Motor neuron (in vitro differentiated cells): ENCODE data around the gene STOX2. TPM values are rescaled to one million over a fixed set of nuclear protein-coding genes. Genes with fewer than 3 reads are reported as not detected.
A peak's percentile ranks its signal among the peaks of the same experiment; 100 is the strongest.

Experiments
- ATAC-seq, 8 experiments: fragments of 200-7000 bp; cut with Tn5 transposase; replicated peaks in 6 of 8; 2 replicates each; pipeline ENCODE4 v1.8.0; 2021; ENCODE audit warnings: mild to moderate bottlenecking in 8 of 8, moderate library complexity in 8 of 8
- H3K27ac ChIP-seq, 2 donors: fragments of 250-450 bp; sonication (Bioruptor Pico); 2 replicates each; pipeline ENCODE4 v1.9.0; 2021; ENCODE audit warnings: antibody characterized with exemption in 2 of 2, mild to moderate bottlenecking in 2 of 2, moderate library complexity in 1 of 2
- H3K4me1 ChIP-seq, 2 donors: fragments of 250-450 bp; sonication (Bioruptor Pico); replicated peaks in 1 of 2; 2 replicates each; pipeline ENCODE4 v1.6.1; 2021; ENCODE audit warnings: antibody characterized with exemption in 2 of 2, mild to moderate bottlenecking in 2 of 2, moderate library complexity in 1 of 2
- H3K4me3 ChIP-seq, 5 donors: fragments of 250-450 bp; sonication (Bioruptor Pico); 2 replicates each; pipeline ENCODE4 v1.9.0; 2021; ENCODE audit warnings: antibody characterized with exemption in 5 of 5, mild to moderate bottlenecking in 5 of 5, moderate library complexity in 4 of 5
- WGBS, 10 experiments: fragments of 450-650 bp; shearing (Covaris generic); methylation state at CpG; one replicate each; pipeline ENCODE4 v1.0.0; 2022; 5-methylcytosine and 5-hydroxymethylcytosine counted together
- in situ Hi-C, 9 experiments: fragments of 400-800 bp; cut with MboI; loops; one replicate each; pipeline ENCODE4 v1.15.0; 2021; ENCODE audit warnings: low sequenced_read_pairs in 9 of 9, low pct_unique_long_range_greater_than_20kb in 2 of 9; ENCODE audit not compliant: unreplicated experiment in 9 of 9
- total RNA-seq, 8 experiments: library from RNA; unstranded; fragments of 300-600 nt; gene quantifications; 2 replicates each; pipeline versions ENCODE4 v1.2.3 to v1.2.4, GENCODE V29; 2022

Gene STOX2
- total RNA-seq, 8 experiments from 2014 or later: 0.09 to 31.4 (median 23.7) TPM

DNA sequence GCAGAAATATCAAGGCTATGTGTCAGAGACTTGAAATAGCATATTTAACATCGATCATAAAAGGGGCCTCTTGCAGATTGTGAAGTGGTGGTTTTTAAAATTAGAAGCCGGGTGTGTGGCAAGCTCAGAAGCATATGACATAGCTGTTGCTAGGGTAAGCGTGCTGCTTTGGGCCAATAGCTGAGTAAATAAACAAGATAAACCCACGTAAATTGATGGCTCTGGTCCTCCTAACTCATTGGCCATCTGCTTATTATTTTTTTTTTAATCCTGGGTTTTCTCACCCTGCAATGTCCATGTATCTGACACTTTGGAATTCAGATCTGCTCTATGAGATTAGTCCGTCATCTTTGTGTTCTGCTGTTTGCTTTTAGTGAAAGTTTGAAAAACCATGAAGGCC lies 32.6 kb upstream of the STOX2 start:
- WGBS, 10 experiments: 0 to 100% (median 81%) methylated on average over 3 to 5 of the region's 5 CpGs; no CpG with 5 or more reads in 1 of the 10 experiments
- peak in 3 of 8 experiments; percentile 82 to 87 (median 84) for ATAC-seq
- in situ Hi-C loops: no loop called here

DNA sequence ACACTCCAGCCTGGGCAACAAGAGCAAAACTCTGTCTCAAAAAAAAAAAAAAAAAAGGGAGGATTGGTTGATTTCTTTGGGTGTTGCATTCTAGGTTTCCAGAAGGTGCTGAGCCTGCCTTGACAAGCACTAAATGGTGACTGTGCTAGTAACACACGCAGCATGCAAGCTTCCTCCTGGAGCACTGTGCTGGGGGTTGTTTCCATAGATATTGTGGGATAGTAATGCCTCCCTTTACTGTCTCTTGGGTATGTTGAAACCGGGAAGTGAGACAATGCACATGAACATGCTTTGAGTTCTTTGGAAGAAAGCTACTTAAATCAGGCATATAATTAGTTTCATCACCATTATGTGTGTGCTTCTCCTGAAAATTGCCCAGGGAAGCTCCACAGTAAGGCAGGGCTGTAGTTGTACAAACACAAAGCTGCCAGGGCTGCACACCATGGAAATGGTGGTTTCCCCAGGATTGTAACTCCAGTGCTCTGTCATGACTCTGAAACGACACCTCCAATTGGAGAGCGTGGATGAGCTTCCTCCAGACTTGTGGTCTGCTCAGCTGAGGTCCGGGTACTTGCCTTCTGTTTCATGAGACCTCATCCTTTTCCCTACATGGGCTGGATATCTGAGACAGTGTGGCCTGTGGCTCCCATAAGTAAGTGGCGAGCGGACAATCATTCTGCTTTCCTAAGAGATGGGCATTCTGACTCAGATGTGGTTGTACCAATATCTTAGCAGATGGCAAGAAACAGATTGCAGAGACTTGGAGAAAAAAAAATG lies 31.5 kb upstream of the STOX2 start:
- peaks cover 0 to 5% of the 10 kb centered on the region in 2 donors for H3K4me1 ChIP-seq
- in situ Hi-C loops: no loop called here
- H3K27ac ChIP-seq: no peak overlapping the region
- H3K4me3 ChIP-seq: no peak overlapping the region
- 25 to 100% (median 89%) methylated on average over 1 to 7 of the region's 7 CpGs; no CpG with 5 or more reads in 3 of the 10 experiments for WGBS, 10 experiments
- peak in 5 of 8 experiments; percentile 49 to 77 (median 73) for ATAC-seq

More for the DNA sequence above, 32.6 kb upstream of the STOX2 start:
- Histone ChIP-seq H3K4me3 (no peak overlapping the region), H3K27ac (no peak overlapping the region), H3K4me1 (peaks cover 0 to 5% of the 10 kb centered on the region in 2 donors)

DNA sequence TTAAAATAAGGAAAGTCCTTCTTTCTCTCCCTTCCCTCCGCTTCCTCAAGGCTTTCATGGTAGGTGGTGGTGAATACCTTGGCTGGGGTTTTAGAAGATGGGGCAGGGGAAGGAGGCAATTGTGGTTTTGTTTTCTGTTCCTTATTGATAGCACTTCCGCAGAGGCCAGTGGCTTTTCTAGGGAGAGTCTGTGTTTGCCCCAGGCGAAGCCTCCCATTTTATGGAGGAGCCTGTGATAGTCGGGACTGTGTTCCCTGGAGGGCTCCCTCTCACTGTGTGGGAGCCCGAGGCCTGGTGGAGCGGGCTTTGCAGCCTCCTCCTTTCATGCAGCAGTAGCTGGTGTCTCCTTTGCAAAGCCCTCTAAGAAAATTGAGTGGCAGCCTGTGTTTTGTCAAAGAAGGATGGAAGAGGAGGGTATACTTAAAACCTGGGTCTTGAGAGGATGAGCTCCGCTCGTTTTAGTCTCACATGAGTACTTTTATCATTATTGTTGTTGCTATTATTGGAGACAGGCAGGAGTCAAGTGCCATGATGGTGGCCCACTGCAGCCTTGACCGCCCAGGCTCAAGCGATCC lies 29.8 kb upstream of the STOX2 start:
- Histone ChIP-seq H3K4me1 (peaks cover 2 to 5% of the 10 kb centered on the region in 2 donors), H3K27ac (no peak overlapping the region), H3K4me3 (no peak overlapping the region)
- in situ Hi-C loops: no loop called here
- ATAC-seq: no peak
- WGBS, 10 experiments: 65 to 100% (median 85%) methylated on average over 1 to 7 of the region's 10 CpGs; no CpG with 5 or more reads in 4 of the 10 experiments

DNA sequence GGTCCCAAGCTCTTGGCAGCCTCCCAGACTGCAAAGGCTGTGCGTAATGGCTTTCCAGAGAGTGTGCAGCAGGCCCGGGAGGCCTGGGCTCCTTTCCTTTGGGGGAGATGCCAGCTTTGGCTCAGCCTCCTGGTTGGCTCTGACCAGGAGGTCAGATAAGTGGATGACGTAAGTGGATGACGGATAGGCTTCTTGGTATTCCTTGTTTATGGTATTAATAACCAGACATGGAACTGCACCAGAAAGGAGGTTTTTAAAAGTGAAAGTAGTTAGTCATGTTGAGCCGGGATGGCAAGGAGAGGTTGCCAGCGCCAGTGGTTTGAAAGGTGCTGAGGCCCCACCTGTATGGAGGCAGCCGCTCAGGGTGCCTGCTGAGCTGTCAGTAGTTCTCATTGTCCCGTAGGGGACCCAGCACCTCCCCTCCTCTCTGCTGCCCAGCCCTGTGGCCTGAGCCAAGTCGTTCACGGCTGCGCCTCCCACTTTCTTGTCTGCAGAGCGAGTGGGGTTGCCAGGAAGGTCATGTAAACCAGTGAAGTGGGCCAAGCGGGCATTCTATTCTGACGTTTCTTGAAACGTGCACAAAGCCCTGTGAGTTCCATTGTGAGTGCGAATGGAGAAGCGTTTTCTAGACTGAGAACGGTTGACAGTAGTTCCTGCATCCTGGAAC lies 28.7 kb upstream of the STOX2 start:
- in situ Hi-C loops: no loop called here
- no peak overlapping the region for H3K4me3 ChIP-seq
- peak in 6 of 8 experiments; percentile 46 to 74 (median 67) for ATAC-seq
- WGBS, 10 experiments: 12 to 96% (median 75%) methylated on average over 1 to 13 of the region's 18 CpGs; no CpG with 5 or more reads in 2 of the 10 experiments
- H3K4me1 ChIP-seq: peaks cover 2 to 5% of the 10 kb centered on the region in 2 donors
- H3K27ac ChIP-seq: no peak overlapping the region

DNA sequence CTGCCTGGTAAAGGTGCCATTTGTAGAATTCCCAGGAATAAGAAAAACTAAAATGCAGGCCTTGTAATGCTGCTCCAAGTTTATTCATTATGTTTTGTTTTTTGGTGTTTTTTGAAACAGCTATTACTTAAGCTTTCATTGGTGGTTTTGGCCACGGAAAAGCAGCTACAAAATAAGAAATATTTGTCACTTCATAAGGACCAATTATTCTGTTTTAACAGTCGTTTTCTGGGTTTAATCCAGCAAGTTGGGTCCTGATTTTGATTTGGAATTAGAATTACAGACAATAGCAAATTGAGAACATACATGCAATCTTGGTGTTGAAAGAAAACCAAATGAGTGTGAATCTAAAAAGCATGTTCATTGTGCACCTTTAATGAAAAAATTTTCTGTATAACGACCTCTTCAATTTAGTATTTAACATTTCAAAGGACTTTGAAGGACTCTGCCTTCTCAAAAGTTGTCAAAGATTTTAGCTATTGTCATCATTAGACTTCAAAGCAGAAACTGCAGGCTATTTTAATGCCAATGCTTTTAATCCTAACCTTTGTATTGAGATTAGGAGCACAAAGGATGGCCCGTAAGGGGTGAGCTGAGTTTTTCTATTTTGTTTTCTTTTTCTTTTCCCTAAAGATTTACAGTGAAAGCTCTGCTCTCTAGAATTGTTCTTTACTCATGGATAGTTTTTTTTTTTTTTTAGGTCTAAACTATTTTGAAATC lies 26.7 kb upstream of the STOX2 start:
- in situ Hi-C loops: no loop called here
- 0 to 78% (median 48%) methylated on average over 2 to 4 of the region's 4 CpGs; no CpG with 5 or more reads in 1 of the 10 experiments for WGBS, 10 experiments
- H3K27ac ChIP-seq: no peak overlapping the region
- H3K4me3 ChIP-seq: no peak overlapping the region
- ATAC-seq: no peak
- H3K4me1 ChIP-seq: peaks cover 2 to 5% of the 10 kb centered on the region in 2 donors

DNA sequence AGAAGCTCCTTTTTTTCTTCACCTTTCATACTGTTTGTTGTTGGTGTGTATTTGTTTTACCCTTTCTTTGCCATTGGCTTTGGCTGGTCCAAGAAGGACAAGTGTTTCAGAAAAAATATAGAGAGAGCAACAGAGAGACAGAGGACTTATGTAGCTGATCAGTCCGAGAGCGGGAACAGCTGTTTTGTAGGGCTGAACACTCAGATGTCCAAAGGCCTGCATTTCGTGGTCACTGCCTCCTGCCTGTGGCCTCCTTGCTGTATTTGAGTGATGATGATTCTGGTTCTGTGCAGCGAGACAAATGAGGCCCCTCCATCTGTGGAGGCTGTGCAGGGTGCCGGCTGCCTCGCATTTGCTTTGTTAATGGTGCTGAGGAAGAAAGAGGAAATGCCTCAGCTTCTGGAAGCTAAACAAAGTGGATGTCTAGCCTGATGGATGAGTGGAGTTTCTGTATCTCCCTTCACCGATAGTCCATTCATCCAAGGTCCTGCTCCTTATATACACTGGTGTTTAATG lies 19.8 kb upstream of the STOX2 start:
- Histone ChIP-seq H3K4me1 (peaks cover 0 to 12% of the 10 kb centered on the region in 2 donors), H3K27ac (no peak overlapping the region), H3K4me3 (no peak overlapping the region)
- in situ Hi-C loops: no loop called here
- 6 to 80% (median 38%) methylated on average over 1 to 7 of the region's 7 CpGs; no CpG with 5 or more reads in 2 of the 10 experiments for WGBS, 10 experiments
- peak in 5 of 8 experiments; percentile 45 to 81 (median 67) for ATAC-seq

DNA sequence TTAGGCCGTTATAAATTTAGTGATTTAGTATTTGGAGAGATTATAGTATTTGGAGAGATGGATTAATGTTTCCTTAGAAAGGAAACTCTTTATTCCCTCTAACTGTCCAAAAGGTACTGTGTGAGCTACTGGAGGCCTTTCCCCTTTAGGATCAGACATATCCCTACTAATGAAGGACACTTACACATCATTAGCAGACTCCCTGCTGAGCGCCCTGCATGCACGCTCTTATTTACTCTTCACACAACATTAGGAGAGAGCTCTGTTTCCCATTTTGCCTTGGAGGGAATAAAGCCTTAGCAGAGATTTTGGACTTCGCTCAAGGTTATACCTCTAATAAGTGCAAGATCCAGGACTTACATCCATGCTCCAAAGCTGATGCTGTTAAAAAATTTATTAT lies 17.8 kb upstream of the STOX2 start:
- in situ Hi-C loops: no loop called here
- Histone ChIP-seq H3K4me1 (peaks cover 0 to 12% of the 10 kb centered on the region in 2 donors), H3K27ac (no peak overlapping the region), H3K4me3 (no peak overlapping the region)
- no peak for ATAC-seq
- WGBS, 10 experiments: 29 to 100% (median 57%) methylated on average over 1 to 4 of the region's 4 CpGs; no CpG with 5 or more reads in 2 of the 10 experiments

DNA sequence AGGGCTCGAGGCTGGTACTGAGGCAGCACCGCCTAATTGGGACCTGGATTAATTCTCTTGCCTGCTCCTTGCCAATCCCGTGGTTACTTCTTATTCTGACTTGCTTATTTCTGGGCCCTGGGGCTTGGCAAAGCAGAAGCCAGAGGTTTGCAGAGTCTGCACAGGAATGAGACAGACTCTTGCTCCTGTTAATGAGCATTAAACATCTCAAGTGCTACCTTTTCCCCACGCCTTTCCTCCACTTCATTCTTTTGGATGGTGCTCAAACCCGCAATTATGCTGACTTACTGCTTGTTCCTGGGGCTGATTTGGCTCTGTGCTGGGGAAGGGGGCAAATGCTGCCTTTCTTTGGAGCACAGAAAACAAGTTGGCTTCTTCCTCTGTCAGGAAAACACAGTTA lies 16.5 kb upstream of the STOX2 start:
- in situ Hi-C loops: no loop called here
- H3K4me1 ChIP-seq: peaks cover 0 to 12% of the 10 kb centered on the region in 2 donors
- no peak overlapping the region for H3K27ac ChIP-seq
- 0 to 100% (median 79%) methylated on average over 1 to 4 of the region's 5 CpGs; no CpG with 5 or more reads in 1 of the 10 experiments for WGBS, 10 experiments
- H3K4me3 ChIP-seq: no peak overlapping the region
- no peak for ATAC-seq

DNA sequence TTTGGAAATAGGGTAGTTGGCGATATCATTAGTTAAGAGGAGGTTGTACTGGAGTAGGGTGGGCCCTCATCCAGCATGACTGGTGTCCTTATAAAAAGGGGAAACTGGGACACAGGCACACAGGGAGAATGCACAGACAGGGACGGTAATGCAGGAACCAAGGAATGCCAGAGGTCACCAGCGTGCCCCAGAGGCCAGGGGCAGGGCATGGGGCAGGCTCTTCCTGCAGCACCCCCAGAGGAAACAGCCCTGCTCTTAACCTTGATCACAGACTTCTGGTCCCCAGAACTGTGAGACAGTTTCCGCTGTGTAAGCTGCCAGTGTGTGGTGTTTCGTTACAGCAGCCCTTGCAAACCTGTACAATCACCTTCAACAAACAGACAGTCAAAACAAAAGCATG lies 15.9 kb upstream of the STOX2 start:
- ATAC-seq: no peak
- Histone ChIP-seq H3K4me3 (no peak overlapping the region), H3K4me1 (peaks cover 0 to 12% of the 10 kb centered on the region in 2 donors), H3K27ac (no peak overlapping the region)
- in situ Hi-C loops: no loop called here
- WGBS, 10 experiments: 20 to 93% (median 91%) methylated on average over 1 to 3 of the region's 5 CpGs; no CpG with 5 or more reads in 6 of the 10 experiments

DNA sequence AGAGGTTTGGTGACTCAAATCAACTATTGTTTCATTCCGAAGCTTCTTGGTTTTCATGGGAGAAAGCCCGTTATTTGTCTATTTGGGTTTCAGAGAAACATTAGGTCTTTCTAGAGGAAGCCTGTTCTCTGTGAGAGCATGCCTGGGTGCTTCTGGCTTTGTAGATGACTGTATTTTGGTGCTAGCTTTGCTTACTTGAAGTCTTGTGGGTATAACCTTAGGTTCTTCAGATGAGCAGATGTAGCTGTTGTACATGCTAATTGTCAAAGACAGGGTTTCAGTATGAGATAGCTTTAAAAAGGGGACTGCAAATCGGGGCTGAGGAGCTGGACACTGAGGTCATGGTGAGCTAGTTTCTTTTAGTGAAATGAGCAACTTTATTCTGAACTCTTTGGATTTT lies 7.9 kb upstream of the STOX2 start:
- 20 to 98% (median 80%) methylated on average over 1 to 3 of the region's 3 CpGs; no CpG with 5 or more reads in 3 of the 10 experiments for WGBS, 10 experiments
- no peak for ATAC-seq
- Histone ChIP-seq H3K4me3 (no peak overlapping the region), H3K27ac (no peak overlapping the region), H3K4me1 (no peaks in the 10 kb centered on the region)
- in situ Hi-C loops: no loop called here

DNA sequence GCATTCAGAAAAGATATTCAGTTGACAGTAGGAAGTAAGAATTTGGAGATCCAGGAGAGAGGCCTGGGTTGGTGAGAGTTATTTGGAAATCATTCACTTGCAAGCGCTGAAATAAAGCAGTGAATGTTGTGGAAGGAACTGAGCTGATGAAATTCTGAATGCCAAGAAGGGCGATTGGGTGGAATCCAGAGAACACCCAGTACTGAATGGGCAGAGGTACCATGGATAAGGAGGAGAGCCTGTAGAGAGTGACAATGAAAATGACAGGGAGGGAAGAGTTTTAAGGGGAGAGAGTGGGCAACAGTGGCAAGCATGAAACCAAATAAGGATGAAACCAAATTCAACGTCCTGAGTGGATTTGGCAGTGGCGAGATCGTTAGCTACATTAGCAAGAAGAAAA lies 6.7 kb upstream of the STOX2 start:
- ATAC-seq: no peak
- Histone ChIP-seq H3K27ac (no peak overlapping the region), H3K4me3 (no peak overlapping the region), H3K4me1 (no peaks in the 10 kb centered on the region)
- 6 to 100% (median 91%) methylated on average over 2 to 5 of the region's 5 CpGs; no CpG with 5 or more reads in 2 of the 10 experiments for WGBS, 10 experiments
- in situ Hi-C loops: no loop called here

DNA sequence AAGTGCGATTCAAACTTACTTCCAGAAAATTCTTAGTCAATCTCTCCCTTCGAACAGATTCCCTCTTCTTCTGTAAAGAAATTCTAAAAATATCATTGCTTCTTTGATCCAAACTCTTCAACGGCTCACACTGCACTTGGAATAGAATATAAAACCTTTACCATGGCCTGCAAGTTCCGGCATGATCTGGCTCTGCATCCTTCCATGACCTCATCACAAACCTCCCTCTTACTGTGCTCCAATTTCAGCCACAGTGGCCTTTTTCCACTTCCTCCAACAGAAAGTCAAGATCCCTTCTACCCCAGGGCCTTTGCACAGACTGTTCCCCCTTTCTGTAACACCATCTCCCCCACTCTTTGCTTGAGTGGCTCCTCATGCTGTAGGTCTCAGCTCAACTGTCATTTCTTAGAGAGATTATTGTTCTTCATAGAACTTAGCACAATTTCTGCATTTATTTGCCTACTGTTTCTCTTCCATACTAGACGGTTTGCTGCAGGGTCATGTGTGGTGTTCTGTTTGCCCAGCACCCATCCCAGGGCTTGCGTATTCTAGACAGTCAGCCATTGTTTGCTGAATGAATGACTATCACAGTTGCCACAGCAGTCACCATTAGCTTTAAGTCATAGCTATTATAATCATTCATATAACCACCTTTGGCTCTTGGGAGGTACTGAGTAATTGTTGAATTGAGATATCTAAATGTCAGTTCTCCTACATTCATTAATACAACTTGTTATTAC lies 1.9 kb upstream of the STOX2 start:
- H3K27ac ChIP-seq: no peak overlapping the region
- no peak for ATAC-seq
- H3K4me3 ChIP-seq: no peak overlapping the region
- peaks cover 4 to 7% of the 10 kb centered on the region in 2 donors for H3K4me1 ChIP-seq
- in situ Hi-C loops: no loop called here
- WGBS, 10 experiments: 39 to 100% (median 90%) methylated on average over 2 to 6 of the region's 6 CpGs; no CpG with 5 or more reads in 1 of the 10 experiments
